Left colon (tissue), 2 donors: ENCODE measurements around the gene MAGI2. TPM values are rescaled to one million over a fixed set of nuclear protein-coding genes. Genes with fewer than 3 reads are reported as not detected.
"Not testable (repeated sequence)": the region's sequence is repeated elsewhere in the genome, so short reads cannot be mapped to it uniquely, and the experiment has no call there.

Experiments
- ATAC-seq: fragments of 200-7000 bp; cut with Tn5 transposase; one replicate; pipeline ENCODE4 v1.9.1; 2020; ENCODE audit warnings: mild to moderate bottlenecking, moderate library complexity
- DNase-seq, 2 donors: peaks; one replicate each; pipeline ENCODE4 v3.0.0-alpha.2; 2020
- intact Hi-C, 2 donors: fragments of 100-400 bp; cut with DNase I in 1 of 2; cut with micrococcal nuclease in 1 of 2; formaldehyde crosslinking; loops; one replicate each; pipeline versions ENCODE4 v1.11.2 to v1.14.0; 2022; cut with DNase I, micrococcal nuclease
- total RNA-seq, 2 donors: library from RNA; stranded (reverse); fragmentation: NEBNext Ultra II Directional; extraction: Animal tissue kit (Norgen Biotek cat#: 25700); gene quantifications; one replicate each; pipeline ENCODE4 v1.2.1, GENCODE V29; 2021
- donor health status: DM: no; HTN: no; CAD: no.
- donor health status: DM: yes; HTN: yes; CAD: no.

MAGI2 gene
- total RNA-seq, 2 donors from 2014 or later: 1.4 to 3.5 TPM

DNA sequence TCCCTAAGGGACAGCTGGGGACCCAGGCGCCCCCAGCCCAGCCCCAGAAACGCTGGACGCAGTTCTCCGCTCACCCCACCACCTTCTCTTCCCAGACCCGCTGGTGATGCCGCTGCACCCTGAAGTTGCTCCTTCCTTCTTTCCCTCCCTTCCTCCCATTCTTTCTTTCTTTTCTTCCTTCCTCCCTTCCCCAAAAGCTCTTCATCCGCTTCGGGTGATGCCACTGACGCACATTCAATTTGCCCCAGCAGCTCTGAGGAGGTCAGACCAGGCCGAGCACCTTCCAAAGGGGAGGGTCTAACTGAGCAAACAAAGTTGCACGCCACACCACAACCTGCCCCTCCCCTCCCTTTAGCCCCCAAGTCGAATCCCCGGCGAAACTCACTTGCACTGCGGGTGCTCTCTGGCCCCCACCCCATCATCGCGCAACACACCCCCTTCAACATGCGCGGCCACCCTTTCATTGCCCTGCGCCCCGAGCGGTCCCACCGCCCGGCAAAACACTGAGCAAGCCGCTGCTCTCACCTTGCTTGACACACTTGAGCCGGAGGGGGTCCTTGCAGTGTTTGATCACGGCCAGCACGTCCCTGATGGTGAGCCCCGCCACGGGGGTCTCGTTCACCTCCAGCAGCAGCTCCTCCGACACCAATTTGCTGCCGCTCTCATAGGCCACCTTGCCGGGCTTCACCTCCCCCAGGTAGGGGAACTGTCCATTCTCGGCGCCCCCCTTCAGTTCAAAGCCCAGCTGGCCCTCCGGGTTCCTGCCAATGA, 787 bp downstream of the MAGI2 start:
- DNase-seq (peak; percentile 7 to 26), ATAC-seq (no peak)
- intact Hi-C loops: no loop called here

DNA sequence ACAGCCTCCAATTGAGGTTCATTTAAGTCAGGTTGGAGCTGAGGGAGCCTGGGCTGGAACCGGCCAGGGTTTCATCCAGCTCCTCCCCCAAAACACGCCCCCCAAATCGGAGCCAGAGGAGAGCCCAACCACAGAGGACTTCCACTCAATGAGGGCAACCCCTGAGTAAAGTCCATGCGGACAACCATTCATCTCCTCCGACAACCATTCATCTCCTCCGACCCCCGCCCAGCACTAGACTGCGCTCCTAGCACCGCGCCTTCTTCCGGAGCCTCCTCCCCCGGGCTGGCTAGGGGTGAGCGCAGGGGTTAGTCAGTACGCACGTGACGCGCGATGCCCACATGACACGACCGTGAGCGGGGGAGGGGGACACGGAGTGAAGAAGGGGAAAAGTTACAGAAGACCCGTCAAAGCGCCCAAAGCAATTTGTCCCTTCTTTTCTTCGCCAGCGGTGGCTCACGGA, 1.4 kb downstream of the MAGI2 start:
- peak; percentile 57 to 68 for DNase-seq
- intact Hi-C loops: no loop called here
- peak; percentile 60 for ATAC-seq

DNA sequence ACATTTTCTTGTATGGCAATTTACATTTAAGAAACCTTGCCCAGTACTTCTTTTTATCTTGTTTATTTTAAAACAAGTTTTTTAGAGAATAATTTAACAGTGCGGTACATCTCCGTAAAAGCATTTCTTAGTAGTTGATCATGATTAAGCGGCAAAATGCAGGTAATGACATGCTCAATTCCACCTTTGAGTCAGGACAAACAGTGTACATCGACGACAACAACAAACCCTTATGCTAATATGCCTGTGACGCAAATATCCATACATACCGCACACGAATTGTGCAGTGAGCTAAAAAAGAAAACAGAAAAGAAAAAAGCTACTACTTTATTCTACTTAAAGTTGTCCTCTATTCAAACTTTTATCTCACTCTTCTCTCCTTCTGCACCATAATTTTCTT, 1.9 kb downstream of the MAGI2 start:
- intact Hi-C loops: no loop called here
- no peak for ATAC-seq
- no peak for DNase-seq

DNA sequence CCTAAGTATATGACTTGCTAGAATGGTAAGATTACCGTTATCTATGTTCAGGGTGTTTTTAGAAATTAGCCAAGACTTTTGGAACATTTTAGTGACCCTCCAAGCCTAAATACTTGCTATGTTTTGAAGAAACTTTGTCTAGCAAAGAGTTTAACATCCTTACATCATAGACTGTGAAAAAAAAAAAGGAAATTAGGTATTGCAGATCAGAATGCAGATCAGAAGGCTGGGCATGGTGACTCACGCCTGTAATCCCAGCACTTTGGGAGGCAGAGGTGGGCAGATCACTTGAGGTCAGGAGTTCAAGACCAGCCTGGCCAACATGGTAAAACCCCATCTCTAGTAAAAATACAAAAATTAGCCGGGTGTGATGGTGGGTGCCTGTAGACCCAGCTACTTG, 10.7 kb downstream of the MAGI2 start:
- intact Hi-C loops, ATAC-seq, DNase-seq: not testable (repeated sequence)

DNA sequence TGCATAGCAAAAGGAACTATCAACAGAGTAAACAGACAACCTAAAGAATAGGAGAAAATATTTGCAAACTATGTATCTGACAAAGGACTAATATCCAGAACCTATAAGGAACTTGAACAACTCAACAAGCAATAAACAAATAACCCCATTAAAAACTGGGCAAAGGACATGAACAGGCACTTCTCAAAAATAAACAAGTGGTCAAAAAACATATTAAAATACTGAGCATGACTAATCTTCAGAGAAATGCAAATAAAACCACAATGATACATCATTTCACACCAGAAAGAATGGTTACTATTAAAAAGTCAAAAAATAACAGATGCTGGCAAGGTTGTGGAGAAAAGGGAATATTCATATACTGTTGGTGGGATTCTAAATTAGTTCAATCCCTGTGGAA, 17.1 kb downstream of the MAGI2 start:
- ATAC-seq (no peak), DNase-seq (no peak)
- intact Hi-C loops: no loop called here

DNA sequence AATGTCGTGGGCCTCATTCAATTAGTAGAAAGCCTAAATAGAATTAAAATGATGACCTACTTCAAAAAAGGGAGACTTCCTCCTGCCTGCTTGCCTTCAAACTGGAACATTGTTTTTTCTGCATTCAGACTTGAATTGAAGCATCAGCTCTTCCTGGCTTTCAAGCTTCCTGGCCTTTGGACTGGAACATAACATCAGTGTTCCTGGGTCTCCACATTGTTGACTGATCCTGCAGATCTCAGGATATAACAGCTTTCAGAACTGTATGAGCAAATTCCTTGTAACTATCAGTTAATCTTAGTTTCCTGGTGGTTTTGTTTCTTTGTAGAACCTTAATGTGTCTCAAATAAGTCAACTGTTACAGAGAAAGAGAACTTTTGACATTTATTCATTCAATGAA, 18.6 kb downstream of the MAGI2 start:
- intact Hi-C loops: no loop called here
- no peak for ATAC-seq
- no peak for DNase-seq

DNA sequence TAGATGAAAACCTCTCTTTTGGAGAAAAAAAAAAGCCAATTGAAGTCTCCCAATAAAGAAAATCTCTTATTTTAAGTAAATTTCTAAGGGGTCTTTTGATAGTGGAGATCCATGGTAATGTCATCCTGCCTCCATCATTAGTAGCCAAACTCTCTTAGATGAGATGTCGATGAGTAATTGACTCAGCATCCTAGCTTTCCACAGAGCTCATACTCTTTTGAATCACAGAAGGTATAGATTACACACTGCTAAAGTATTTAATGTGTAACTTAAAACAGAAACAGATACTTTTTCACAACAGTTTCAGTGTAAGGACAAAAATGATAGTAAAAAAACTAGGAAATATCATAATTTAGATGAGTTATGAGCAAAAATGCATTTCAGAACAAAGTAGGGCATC, 19.4 kb downstream of the MAGI2 start:
- intact Hi-C loops: no loop called here
- ATAC-seq (no peak), DNase-seq (no peak)

DNA sequence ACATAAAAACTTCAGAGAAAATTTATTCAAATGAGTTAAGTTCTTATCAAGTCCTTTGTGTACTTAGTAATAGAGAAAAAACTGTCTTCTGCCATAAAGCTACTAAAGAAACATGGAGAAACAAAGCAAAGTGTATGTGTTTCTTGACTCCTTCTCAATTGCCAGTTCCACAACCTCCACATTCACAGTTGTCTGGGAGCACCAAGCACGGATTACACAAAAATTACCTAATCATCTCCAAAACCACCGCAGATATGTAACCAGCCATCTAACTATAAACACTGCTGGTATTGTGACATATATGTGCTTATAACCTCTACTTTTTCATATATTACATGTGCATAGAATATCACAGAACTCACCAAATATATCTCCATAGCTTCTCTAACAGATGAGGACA, 23.1 kb downstream of the MAGI2 start:
- intact Hi-C loops: no loop called here
- no peak for ATAC-seq
- DNase-seq: no peak

DNA sequence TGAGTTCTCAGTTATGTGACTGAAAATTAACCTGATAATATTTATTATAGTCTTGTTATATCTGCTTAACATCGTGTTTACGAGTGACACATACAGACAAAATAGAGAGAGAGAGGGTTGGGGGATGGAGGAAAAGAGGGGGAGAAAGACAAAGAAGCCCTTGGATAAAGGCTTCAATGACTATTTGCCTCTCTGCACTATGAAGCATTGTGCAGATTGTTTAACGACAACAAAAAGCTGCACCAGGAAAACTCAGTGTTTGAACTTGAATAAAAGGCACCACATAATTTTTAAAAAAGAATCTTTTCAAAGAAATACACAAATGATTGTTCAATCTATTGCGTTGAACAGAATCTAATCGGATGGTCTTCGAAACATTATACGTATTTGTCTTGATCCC, 27.8 kb downstream of the MAGI2 start:
- intact Hi-C loops: no loop called here

DNA sequence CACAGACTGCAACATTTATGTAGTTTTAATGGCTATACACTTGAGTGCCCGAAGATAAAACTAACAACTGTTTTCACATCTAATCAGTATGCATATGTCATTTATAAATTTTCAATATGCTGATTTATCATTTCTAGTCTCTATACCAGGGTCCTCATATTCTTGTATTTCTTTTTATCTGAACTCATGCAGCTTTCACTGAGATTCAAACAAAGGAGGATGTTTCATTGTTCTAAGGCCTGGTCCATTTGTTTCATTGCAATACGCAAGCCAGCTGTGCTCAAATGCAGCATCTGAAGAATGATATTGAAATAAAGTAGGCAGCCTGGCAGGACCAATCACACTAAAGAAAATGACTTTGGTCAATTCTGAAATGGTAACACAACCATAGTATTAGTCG, 31.7 kb downstream of the MAGI2 start:
- DNase-seq (no peak), ATAC-seq (no peak)
- intact Hi-C loops: no loop called here

More for the DNA sequence above, 27.8 kb downstream of the MAGI2 start:
- DNase-seq (no peak), ATAC-seq (no peak)

DNA sequence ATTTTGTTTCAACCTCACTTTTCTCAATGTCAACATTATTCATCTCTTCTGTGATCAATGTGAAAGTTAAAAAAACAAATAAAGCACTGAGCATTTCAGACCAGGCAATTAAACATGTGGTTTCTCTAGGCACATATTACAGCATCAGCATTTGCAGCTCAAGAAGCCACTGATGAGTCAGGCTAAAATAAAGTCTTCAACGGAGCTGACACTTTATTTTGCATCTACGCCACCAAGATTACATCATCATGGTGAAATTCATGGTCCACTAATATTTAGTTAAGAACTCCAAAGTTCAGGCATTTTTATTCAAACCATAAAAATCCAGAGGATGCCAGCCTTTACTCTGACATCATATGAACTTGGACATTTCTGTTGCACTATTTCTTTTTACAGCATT, 33.0 kb downstream of the MAGI2 start:
- intact Hi-C loops: no loop called here
- ATAC-seq (no peak), DNase-seq (no peak)

DNA sequence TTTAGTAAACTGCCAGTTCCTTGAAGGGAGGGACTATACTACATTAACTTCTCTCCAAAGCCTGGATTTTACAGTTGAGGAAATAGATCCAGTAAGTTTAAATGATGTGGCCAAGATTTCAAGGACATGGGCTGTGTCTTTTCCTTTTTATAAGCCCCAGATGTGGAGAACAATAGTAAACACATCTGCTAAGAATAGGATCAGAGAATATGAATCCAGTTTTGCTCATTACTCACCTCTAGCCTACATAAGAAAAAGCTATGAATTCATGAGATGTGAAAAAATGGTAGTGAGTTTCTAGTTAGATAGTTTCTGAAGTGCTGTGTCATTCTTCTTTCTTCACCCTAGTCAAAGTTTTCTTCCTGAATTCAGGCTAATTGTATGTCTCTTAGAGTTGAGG, 38.6 kb downstream of the MAGI2 start:
- intact Hi-C loops: no loop called here
- ATAC-seq (no peak), DNase-seq (no peak)

DNA sequence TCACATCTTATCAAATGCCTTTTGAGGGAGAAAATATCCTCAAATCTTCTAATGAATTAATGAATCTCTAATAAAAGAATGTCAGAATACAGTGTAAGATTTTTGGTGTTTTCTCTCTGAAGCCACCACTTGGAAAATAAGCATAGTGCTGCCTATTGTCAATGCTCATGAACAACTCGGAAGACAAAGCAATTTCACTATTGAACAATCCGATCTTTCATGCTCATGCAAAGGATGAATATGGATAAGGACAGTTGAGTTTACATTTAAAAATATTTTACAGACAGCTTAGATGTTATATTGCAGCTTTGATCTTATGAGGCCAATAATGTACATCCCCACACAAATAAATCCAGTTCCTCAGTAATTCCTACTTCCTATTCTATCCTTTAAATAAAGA, 40.6 kb downstream of the MAGI2 start:
- no peak for ATAC-seq
- intact Hi-C loops: no loop called here

DNA sequence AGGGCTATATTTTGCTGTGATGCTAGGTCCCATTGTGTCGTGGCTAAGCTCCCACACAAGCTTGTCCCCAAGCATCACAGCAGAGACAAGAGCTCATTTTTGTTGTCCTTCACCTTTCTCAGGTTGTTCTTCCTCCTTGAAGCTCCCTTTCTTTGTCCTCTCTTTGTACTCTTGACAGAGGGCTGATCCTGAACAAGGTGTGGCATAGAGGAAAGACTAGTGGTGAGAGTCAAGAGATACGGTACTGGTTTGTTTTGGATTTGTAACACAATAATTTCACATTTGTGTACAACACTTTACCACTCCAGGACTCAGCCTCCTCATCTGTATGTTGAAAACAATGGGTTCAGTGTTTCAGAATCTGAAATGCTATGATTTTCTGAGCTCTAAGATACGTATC, 41.0 kb downstream of the MAGI2 start:
- DNase-seq: no peak
- no peak for ATAC-seq
- intact Hi-C loops: no loop called here

More for the DNA sequence above, 40.6 kb downstream of the MAGI2 start:
- no peak for DNase-seq

DNA sequence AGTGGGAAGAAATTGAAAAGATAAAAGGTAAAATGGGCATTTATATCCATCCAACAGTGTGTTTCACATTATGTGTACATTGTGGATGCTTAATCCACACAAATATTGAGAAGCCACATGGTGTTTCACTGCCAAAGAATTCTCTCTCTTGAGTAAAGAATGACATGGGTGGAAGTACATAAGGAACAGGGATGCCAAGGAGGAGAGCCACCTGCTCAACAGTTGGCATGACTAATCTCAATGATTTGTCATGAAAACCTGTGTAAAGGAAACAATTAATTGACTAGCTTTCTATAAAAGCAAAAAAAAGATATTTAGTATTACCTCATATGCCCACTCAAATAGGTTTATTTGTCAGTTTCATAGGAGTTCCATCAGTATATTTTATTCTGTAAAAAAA, 43.1 kb downstream of the MAGI2 start:
- intact Hi-C loops: no loop called here
- ATAC-seq (no peak), DNase-seq (no peak)

DNA sequence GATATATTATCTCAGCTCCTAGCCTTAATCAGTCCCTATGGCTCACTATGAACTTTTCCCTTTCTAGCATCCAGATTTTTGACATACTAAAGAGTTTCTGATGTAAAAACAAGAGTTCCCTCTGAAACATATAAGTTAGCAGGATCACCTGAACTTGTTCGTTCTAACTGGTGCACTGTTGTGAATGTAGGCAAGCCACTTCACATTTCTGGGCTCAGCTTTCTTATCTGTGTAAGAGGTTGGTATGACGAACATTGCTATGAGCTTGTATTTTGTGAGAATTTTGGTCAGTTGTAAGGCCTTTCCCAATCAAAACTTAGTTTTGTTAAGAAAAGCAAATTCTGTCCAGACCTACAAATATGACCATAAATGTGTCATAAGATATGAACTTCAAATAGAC, 46.1 kb downstream of the MAGI2 start:
- intact Hi-C loops: no loop called here
- DNase-seq: no peak
- no peak for ATAC-seq

DNA sequence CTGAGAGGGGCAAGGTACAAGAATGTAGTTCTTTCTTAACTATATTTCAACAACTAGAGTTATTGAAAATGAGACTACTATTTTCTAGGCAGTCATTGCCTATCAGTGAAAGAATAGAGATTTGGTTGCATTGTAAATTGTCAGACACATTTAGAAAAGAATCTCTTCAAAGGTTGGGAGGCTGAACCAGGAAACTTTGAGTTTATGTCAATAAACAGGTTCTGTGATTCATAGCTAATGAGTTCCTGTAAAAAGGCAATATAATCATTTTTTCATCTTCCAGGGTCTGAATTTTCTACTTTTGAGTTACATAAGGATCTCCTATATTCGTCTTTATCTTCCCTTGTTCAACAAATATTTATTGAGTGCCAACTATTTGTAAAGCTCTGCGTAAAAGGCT, 47.1 kb downstream of the MAGI2 start:
- no peak for DNase-seq
- ATAC-seq: no peak
- intact Hi-C loops: no loop called here

DNA sequence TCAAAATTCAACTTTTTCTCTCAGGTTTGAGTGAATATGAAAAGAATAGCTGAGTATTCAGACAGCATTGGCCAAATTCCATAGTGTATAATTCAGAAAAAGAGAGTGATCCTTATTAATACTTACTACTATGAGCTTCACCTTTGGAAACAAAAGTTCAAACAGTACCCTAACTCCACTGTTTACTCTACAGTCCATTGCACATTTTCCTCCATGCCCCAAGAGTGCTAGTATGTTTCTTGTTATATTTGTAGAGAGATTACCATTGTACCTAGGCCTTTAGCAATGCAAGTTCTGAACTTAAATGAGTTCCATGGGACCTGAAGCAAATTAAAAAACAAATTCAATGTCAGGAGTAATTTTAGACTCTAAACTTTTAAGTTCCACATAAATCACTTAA, 48.1 kb downstream of the MAGI2 start:
- ATAC-seq (no peak), DNase-seq (no peak)
- intact Hi-C loops: no loop called here

DNA sequence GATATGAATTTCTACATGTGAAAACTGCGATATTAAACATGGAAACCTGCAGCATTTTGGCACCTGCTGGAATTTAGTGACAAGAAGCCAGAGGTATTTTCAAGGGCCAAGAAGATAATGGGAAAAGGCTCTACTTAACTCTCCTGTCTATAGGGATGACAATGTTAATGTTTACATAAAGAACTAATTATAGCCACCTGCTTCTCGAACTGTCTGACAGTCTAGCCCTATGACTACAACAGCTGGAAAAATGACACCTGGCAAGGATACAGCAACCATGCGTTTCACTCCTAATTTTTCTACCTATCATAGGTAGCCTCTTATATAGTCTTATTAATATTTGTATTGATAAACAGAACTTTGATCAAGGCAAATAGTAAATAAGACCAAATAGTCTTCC, 49.6 kb downstream of the MAGI2 start:
- no peak for ATAC-seq
- intact Hi-C loops: no loop called here
- DNase-seq: no peak

DNA sequence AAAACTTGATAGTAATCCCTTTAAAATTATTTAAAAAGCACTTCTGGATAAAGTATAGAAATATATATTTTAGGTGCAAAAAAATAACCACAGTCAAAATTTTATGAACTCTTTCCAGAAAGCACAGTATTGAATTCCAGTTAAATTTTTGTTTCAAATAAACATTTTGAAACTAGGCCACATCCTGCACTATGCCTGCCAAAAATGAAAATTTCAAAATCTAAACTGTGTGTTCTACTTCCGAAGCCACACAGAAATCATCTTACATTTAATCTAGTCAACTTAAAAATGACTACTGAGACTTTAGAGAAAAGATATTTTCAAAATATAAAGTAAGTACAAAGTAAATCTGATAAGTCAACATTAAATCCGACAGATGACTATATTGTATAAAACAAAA, 50.0 kb downstream of the MAGI2 start:
- intact Hi-C loops: no loop called here
- ATAC-seq: no peak
- DNase-seq: no peak

DNA sequence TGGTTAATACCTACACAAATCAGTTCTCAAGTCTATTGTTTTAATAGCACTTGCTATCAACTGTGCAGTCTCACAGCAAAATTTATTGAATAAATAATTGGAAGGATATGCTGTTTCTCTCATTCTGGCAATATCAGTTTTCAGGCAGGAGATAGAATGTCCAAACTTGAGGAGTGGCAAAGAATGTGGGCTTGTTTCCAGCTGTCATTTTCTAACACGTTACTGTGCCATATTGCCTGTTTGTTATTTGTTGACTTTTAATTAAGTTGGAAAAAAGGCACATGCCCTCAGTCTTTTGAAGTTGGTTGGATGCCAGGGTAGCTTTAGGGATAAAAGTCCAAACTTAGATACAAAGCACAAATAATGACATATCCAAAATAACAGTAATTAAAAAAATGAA, 52.2 kb downstream of the MAGI2 start:
- ATAC-seq (no peak), DNase-seq (no peak)
- intact Hi-C loops: no loop called here
